GM21390 (cell line): ENCODE measurements around the gene PDLIM5.

Experiments
- ATAC-seq: cut with Tn5 transposase; IDR thresholded peaks from one replicate; pipeline ENCODE4 v1.9.1; 2021; ENCODE audit not compliant: unreplicated experiment

Gene PDLIM5

DNA sequence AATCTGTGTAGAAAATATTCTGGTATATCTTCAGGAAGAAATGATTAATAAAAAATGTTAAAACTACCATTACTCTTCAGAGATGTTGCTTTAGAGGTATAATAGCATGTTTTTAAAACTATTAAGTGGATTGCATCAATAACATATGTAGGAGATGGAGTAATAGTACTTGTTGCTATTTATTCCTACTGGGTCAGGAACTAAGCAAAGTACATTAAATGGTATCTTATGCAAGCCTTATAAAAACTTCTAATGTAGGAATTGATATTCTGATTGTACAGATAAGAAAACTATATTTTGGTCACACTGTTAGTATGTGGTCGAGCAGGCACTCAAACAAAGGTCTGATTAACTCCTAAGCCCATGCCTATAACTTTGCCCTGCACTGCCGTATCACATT is 31.4 kb upstream of the PDLIM5 start:
- ATAC-seq, result no peak

DNA sequence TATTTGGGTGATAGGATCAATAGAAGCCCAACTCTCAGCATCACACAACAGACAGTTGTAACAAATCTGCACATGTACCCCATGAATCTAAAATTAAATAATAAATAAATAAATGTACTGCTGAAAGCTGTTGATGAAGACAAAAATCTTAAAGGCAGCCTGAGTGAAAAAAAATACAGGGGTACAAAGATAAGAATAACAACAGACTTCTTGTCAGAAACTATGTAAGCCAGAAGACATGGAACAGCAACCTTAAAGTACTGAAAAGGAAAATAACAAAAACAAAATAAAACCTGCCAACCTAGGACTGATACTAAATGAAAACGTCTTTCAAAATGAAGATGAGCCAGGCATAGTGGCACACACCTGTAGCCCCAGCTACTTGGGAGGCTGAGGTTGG is 25.0 kb upstream of the PDLIM5 start:
- ATAC-seq, result no peak

DNA sequence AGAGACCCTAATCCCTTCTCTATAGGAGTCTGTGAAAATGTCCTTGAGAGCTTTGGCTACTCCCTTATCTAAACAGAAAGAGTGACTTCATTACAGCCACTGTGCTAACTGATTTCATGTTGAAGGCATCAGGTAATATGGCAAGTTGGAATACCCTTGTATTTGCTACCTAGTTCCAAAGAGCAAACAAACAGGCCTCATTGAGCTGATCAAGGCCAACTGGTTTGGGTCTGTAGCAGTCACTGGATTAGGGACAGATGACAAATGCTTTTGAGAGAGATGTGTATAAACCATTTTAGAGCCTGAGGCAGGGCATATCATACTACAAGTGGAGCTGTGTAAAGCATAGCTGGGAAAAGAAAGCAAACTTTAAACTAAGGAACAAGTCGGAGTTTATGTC is 22.9 kb upstream of the PDLIM5 start:
- no peak for ATAC-seq

DNA sequence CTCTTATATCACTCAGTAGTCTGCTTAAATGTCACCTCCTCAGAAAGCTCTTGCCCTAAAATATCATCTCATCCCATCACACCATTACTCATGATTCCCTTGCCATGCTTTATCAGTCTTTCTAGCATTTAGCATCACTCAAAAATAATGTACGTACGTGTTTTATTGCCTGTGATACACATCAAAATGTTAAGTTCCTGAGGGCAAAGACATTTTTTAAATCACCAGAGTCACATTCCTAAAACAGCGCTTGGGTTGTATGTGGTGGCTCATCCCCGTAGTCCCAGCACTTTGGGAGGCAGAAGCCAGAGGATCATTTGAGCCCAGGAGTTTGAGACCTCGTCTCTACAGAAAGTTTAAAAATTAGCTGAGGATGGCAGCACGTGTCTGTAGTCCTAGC is 21.3 kb upstream of the PDLIM5 start:
- no peak for ATAC-seq

DNA sequence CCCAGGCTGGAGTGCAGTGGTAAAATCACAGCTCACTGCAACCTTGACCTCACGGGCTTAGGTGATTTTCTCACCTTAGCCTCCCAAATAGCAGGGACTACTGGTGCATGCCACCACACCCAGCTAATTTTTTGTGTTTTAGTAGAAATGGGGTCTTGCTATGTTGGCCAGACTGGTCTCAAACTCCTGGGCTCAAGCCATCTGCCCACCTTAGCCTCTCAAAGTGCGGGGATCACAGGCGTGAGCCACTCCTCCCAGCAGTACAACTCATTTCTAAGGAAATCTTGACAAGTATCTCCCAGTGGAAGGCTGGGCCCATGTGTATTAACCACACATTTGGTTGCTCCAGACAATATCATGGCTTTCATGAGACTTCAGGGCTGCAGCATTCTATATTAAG is 20.4 kb upstream of the PDLIM5 start:
- ATAC-seq, result no peak

DNA sequence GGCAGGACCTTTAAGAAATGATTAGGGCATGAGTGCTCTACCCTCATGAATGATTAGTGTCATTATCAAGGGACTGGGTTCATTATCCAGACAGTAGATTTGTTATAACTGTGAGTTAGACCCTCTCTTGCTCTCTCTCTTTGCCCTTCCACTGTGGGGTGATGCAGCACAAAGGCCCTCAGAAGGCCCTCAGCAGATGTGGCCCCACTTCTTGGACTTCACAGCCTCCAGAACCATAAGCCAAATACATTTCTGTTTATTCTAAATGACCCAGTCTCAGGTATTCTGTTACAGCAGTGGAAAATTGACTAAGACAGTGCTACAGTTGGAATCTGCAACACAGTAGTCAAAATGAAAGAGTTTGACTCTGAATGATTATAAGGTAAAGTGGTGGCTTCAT is 17.2 kb upstream of the PDLIM5 start:
- ATAC-seq, result no peak

DNA sequence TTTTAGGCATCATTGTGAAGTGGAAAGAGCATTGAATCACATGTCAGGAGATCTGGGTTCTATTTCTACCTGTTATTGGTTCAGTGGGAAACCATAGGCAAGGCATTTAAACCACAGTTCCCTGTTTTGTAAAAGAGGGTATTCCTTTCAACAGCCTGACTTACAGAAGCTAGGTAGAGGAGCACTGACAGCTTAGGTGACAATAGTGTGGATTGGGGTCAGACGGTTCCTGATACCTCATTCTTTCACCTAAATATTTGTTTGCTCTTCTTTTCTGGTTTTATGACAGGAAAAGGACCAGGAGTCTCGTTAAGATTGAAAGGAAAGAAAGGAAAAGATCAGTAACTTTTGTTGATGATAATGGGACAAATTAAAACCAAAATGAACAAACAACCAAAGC is 15.9 kb upstream of the PDLIM5 start:
- ATAC-seq, result no peak

DNA sequence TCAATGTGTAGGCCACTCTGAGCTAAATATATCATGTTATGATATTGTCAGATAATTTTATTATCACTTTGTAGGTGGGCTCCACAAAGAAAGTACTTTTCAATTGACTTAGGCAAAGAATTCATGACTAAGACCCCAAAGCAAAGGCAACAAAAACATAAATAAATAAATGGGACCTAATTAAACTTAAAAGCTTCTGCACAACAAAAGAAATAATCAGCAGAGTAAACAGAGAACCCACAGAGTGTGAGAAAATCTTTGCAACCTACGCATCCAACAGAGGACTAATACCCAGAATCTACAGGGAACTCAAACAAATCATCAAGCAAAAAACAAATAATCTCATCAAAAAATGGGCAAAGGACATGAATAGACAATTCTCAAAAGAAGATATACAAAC is 15.2 kb upstream of the PDLIM5 start:
- ATAC-seq, result no peak

DNA sequence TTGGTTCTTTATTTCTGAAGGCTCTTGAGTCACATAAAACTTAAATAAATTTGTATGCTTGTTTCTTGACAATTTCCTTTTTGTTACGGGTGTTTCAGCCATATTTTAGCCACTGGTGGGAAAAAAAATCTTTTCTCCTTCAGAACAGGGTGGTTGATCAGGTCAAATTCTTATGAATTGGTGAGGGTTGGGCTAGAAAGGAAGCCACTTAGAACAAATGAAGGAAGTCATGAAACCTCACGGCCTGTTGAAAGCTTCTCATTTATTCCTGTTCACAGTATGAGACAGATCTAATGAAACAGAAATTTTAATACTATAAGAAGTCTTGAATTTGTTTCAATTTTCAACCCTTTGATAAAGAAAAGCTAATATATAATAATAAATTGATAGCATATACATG is 12.1 kb upstream of the PDLIM5 start:
- ATAC-seq, result no peak

DNA sequence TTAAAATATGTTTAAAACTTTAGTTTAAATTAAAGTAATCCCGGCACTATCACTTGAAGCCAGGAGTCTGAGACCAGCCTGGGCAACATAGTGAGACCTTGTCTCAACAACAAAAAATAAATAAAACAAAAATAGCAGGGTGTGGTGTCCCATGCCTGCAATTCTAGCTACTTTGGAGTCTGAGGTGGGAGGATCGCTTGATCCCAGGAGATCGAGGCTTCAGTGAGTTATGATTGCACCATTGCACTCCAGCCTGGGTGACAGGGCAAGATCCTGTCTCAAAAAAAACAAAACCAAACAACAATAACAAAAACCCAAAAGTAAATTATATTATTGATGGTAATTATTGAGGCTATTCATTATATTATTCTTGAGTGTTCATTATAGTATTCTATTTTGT is 9.9 kb upstream of the PDLIM5 start:
- no peak for ATAC-seq

DNA sequence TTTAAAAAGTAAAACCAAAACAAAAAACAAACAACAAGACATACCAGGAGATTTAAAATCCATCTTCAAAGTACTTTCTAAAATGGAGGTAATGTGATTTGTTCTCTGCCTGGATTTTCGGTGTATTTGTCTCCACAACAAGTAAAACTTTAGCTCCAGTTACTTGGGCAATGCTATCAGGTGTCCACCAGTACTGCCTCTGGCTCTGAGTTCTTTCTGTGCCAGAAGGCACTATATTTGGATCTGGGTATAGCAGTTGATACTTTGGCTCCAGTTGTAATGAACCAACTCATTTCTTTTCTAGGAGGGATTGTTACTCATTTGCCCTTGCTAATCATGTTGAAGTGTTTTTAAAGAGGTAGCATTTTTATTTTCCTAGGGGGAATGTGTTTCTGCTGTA is 9.5 kb upstream of the PDLIM5 start:
- ATAC-seq, result no peak

DNA sequence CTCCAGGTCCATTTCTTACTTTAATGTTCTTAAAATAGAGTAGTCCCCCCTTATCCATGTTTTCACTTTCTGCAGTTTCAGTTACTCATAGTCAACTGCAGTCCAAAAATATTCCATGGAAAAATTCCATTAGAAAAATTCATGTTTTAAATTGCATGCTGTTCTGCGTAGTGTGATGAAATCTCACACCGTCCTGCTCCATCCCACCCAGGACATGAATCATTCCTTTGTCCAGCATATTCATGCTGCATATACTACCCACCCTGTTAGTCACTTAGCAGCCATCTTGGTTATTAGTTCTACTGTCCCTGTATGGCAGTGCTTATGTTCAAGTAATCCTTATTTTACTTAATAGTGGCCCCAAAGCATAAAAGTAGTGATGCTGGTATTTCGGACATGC is 5.4 kb upstream of the PDLIM5 start:
- no peak for ATAC-seq

DNA sequence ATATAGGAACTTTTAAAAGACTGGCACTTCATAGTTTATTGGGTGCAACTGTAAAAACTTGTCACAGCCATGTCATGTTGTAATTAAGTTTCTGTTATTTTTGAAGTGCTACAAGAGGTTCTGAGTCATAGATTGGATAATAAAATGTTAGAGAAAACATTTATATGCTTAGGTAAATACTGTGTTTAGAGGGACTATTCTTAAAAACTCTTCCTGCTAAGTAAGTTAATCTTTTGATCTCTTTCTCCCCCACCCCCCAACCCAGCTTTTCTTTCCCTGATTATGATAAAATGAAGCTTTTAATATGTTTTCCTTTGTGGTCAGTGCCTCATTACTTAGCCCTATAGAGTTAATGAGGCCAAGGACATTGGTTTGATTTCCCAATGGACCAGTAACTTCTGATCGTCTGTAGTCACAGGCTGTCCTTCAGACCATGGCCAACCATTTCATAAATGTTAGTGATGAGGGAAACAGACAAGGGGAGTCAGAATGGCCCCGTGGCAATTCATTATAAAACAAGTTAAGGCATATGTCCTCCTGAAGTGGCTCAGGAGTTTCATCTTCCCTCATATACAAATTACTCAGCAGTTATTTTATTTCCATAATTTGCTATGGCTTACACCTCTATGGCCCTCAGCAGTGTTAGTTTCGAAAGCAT is 3.9 kb upstream of the PDLIM5 start:
- no peak for ATAC-seq

DNA sequence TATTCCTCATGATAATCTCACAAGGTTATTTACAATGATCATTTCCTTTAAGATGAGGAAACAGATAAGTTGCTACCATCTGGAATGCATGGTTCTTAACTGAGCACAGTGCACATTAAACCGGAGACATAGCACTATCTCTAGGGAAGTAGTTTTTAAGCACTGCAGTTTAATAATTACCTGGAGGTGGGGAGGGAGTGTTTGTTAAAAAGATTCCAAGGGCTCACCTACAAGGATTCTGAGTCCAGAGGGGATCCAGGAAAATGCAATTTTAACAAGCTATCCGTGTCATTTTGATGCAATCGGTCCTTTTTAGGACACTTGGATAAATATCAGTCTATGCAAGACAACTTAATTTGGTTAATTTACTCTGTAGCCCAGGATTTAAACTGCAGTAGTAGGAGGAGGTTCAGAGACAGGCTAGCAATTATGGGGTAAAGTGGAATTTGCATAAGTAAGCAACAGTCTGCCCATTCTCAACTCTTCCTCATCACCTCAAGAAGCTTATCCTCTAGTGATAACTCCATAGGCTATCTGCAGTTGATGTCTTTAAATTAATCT is 2.8 kb upstream of the PDLIM5 start:
- ATAC-seq, result no peak

DNA sequence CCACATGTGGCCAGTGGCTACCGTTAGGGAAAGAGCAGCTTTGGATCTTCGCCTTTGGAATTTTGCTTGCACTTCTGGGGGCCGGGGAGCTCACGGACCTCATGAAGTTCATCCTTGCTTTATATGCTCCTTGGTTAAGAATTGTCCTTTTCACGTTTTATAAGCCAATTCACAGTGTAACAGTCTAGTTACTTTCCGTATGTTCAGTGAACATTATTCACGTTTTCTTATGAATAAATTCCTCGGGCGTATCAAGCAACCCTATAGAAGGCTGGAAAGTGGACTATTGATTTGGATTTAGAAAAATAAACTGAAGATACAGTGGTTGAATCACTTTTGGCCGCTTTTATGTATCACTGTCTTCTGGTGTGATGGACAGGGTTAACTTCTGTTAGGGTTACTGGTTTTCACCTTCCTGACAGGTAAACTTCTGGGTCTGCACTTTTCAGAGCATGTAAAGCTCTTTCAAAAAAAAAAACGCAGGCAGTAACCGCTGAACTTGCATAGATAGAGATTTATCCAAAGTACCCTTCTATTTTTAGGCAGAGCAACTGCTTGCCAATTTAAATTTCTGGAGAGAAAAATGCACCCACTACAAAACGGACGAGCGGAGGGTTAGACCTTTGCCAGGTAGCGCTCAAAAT is 569 bp upstream of the PDLIM5 start:
- no peak for ATAC-seq

DNA sequence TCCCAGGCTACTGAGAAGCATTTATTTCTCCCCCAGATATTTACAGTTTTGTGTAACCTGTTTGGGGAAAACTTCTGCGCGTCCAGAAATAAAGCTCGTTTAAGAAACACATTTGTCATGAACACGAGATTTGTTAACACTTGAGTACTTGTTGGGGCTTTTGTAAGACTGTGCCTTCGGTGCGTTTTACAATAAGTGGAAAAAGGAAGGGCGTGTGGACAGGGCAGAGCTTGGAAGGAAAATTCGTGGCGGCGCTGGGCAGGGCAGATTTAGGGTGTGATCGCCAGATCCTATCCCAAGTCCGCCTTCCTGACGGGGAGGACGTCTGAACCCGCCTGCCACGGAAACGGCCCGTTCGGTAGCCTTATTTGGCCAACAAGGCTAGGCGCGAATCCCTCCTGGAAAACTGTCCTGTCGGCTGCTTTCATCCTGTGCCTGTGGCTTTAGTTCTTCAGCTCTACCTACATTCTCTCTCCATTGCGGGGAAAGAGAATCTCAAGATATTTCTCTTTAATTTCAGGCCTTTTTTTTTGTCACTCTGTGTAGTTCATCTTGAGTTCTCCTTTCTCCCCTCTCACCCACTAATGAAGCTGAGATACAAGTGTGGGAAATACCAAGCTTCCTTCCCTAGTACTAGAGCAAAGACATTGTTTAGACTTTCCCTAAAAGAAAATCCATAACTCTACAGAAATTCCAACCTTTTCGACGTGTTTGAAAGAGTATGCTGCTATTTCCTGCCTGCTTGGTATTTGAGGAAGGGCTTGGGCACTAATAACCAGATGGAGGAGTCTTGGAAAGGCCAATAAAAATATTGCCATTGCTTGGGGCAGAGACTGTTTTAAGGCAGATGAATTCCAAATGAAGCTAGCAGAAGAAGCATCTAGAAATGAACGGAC is 982 bp downstream of the PDLIM5 start:
- ATAC-seq, result peak; percentile 12

DNA sequence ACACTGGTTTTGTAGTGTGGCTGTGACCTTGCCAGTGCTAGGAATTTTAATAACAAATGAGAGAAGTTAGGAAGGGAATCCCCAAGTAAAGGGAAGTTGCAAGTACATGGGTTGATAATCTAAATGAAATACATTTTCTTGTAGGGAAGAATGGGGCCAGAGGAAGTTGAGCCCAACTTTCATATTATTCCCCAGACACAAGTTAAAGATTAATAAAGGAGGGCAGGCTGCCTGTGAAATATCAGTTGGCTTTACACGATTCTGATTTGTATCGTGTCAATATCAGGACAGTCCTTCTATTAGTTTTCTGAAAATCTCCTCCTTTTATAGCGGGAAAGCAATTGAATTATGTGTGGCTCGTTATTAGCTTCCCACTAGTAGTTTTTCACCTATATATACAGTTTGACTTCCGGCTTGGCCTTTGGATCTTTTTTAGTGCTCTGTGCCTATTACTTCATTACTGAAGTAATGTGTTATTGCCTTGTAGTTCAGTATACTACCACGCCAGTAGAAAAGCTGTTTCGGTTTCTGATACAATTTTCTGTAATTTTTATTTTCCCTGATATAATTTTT is 1.7 kb downstream of the PDLIM5 start:
- no peak for ATAC-seq

DNA sequence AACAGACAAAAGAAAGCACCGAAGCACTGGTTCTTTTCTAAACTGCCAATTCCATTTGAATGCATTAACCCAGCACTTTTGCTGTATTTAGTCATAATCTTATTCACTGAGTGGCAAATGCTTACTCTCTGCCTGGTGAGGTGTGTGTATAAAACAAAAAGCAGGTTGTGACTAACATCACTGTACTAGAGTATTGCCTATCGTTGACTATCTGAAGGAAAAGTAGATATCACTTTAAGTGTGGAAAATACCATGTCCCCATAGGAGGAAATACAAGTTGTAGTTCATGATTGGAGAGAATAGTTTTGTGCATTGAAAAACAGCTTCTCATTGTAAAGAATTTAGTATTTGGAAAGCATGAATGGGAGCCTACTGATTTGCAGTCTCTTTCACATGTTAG is 2.7 kb downstream of the PDLIM5 start:
- no peak for ATAC-seq

DNA sequence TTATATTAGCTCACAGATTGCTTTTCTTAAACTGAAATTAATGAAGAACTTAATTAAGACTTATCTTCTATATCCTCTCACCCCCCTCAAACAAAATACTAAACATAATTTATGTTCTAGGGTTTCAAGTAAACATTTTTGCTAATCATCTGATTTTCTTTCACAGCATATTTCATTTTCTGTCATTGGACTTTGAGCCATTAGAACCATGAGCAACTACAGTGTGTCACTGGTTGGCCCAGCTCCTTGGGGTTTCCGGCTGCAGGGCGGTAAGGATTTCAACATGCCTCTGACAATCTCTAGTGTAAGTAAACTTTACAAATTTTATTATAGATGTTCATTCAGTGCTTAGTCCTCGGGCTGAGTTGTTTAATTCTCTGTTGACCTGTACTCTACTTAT is 3.3 kb downstream of the PDLIM5 start:
- ATAC-seq, result no peak

DNA sequence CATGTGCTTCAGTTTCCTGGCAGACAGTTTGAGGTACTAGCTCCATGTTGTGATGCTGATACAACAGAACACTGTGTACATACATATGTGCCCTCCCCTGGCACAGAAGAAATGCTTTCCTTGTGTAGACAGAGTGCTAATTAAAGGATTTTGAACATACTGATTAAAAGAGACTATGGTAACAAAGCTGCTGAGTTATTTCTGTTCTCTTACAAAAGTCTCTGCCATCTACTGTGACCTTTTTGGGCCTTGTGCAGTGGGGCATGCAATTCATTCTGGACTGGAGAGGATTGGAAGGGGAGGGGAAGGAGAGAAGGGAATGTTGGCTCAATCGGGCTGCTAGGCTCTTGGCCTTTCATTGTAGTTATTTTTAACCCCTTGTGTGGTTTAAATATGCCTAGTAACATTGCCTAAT is 6.0 kb downstream of the PDLIM5 start:
- no peak for ATAC-seq

DNA sequence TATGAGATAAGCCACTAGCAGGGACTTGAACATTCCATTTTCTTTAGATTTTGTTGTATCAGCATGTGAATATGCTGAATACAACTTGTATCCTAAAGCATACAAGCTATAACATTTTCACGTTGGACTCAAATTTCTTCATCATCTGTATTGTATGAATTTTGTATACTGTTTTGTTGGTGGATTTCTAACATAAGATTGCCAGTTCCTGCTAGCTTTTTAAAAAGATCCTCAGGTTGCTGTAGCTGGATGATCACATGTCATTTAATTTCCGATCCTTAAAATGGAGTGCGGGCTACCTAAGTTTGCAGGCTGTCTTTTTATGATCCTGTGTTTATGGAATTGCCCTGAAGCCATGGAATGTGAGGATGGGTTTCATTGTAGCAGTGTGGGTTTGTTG is 6.9 kb downstream of the PDLIM5 start:
- no peak for ATAC-seq
